Occipital lobe (tissue), 2 donors: ENCODE data around the gene RGS6. TPM values are rescaled to one million over a fixed set of nuclear protein-coding genes. Genes with fewer than 3 reads are reported as not detected.
A peak's percentile ranks its signal among the peaks of the same experiment; 100 is the strongest.

Experiments
- DNase-seq: peaks from one replicate; lab custom pipeline; 2025; lab: John Stamatoyannopoulos, UW
- total RNA-seq: library from RNA; depleted of rRNA; stranded (reverse); fragments of >200 nt; gene quantifications from one replicate; pipeline ENCODE4 v1.2.3, GENCODE V29; 2014

Gene RGS6
- total RNA-seq, 1 donor from 2014 or later = 6.9 TPM

- no peak for DNase-seq
Observed at GRCh38 chr14:72549026-72549425, 616.8 kb downstream of the RGS6 start.

- DNase-seq = no peak
Observed at GRCh38 chr14:72549854-72550253, 617.6 kb downstream of the RGS6 start.

- DNase-seq = no peak
Observed at GRCh38 chr14:72550513-72550912, 618.3 kb downstream of the RGS6 start.

GRCh38 chr14:72552236-72552635 is 620.0 kb downstream of the RGS6 start:
- no peak for DNase-seq

GRCh38 chr14:72553161-72553560 is 620.9 kb downstream of the RGS6 start:
- DNase-seq = no peak

- DNase-seq = no peak
Observed at GRCh38 chr14:72553656-72554055, 621.4 kb downstream of the RGS6 start.

- no peak for DNase-seq
Observed at GRCh38 chr14:72554401-72554800, 622.2 kb downstream of the RGS6 start.

- DNase-seq = no peak
Observed at GRCh38 chr14:72554994-72555608, 622.9 kb downstream of the RGS6 start.

- no peak for DNase-seq
Observed at GRCh38 chr14:72555609-72556000, 623.4 kb downstream of the RGS6 start.

- no peak for DNase-seq
Observed at GRCh38 chr14:72557671-72558070, 625.4 kb downstream of the RGS6 start.

- no peak for DNase-seq
Observed at GRCh38 chr14:72558721-72559120, 626.5 kb downstream of the RGS6 start.

GRCh38 chr14:72559202-72559601 is 627.0 kb downstream of the RGS6 start:
- no peak for DNase-seq

- DNase-seq = no peak
Observed at GRCh38 chr14:72559669-72560255, 627.5 kb downstream of the RGS6 start.

- no peak for DNase-seq
Observed at GRCh38 chr14:72560331-72560730, 628.1 kb downstream of the RGS6 start.

- DNase-seq = no peak
Observed at GRCh38 chr14:72560889-72561493, 628.8 kb downstream of the RGS6 start.

- no peak for DNase-seq
Observed at GRCh38 chr14:72562300-72562699, 630.1 kb downstream of the RGS6 start.

GRCh38 chr14:72563676-72564075 is 631.4 kb downstream of the RGS6 start:
- DNase-seq = no peak

- DNase-seq = no peak
Observed at GRCh38 chr14:72565149-72565559, 632.9 kb downstream of the RGS6 start.

GRCh38 chr14:72565917-72566316 is 633.7 kb downstream of the RGS6 start:
- no peak for DNase-seq

GRCh38 chr14:72567226-72567625 is 635.0 kb downstream of the RGS6 start:
- no peak for DNase-seq

- no peak for DNase-seq
Observed at GRCh38 chr14:72568296-72568992, 636.2 kb downstream of the RGS6 start.

GRCh38 chr14:72573725-72574417 is 641.6 kb downstream of the RGS6 start:
- DNase-seq = peak; percentile 32
